Lung (tissue), 12 donors: ENCODE measurements around the gene LGALS4. TPM values are rescaled to one million over a fixed set of nuclear protein-coding genes. Genes with fewer than 3 reads are reported as not detected.
"Not testable (repeated sequence)": the region's sequence is repeated elsewhere in the genome, so short reads cannot be mapped to it uniquely, and the experiment has no call there.

Experiments
- ATAC-seq: fragments of 200-7000 bp; cut with Tn5 transposase; one replicate; pipeline ENCODE4 v1.9.1; 2020; ENCODE audit warnings: moderate number of reproducible peaks; ENCODE audit not compliant: insufficient read depth, low FRiP score
- DNase-seq, 3 donors: peaks; one replicate each; pipeline ENCODE4 v3.0.0-alpha.2; 2013 to 2017
- H3K27ac ChIP-seq, 2 donors: one replicate each; pipeline ENCODE4 v1.5.1; 2013; ENCODE audit warnings: mild to moderate bottlenecking in 2 of 2, moderate library complexity in 2 of 2, control low read depth in 1 of 2, inconsistent platforms in 1 of 2, low read depth in 1 of 2, low read length in 1 of 2
- H3K27me3 ChIP-seq, 3 donors: one replicate each; pipeline ENCODE4 v1.5.1; 2013; ENCODE audit warnings: low read length in 2 of 3; ENCODE audit not compliant: control insufficient read depth in 3 of 3, insufficient read depth in 3 of 3
- H3K36me3 ChIP-seq, 4 donors: one replicate each; pipeline ENCODE4 v1.5.1; 2013; ENCODE audit warnings: low read length in 4 of 4, mild to moderate bottlenecking in 1 of 4, moderate library complexity in 1 of 4; ENCODE audit not compliant: control insufficient read depth in 4 of 4, insufficient read depth in 4 of 4
- H3K4me1 ChIP-seq, 5 donors: one replicate each; pipeline ENCODE4 v1.5.1; 2013; ENCODE audit warnings: low read length in 5 of 5, mild to moderate bottlenecking in 2 of 5, moderate library complexity in 1 of 5; ENCODE audit not compliant: control insufficient read depth in 5 of 5, insufficient read depth in 5 of 5
- H3K4me3 ChIP-seq: one replicate; pipeline ENCODE4 v1.5.1; 2013; ENCODE audit warnings: mild to moderate bottlenecking, control low read depth, moderate library complexity
- H3K9ac ChIP-seq, 2 donors: one replicate each; pipeline ENCODE4 v1.5.1; 2013; ENCODE audit warnings: low read length in 2 of 2, control low read depth in 1 of 2; ENCODE audit not compliant: insufficient read depth in 1 of 2
- H3K9me3 ChIP-seq, 4 donors: one replicate each; pipeline ENCODE4 v1.5.1; 2013; ENCODE audit warnings: low read length in 3 of 4, mild to moderate bottlenecking in 1 of 4, moderate library complexity in 1 of 4; ENCODE audit not compliant: control insufficient read depth in 4 of 4, insufficient read depth in 3 of 4
- WGBS, 2 donors: extraction: QIAGEN DNeasy Blood & Tissue Kit; methylation state at CpG; one replicate each; pipeline ENCODE4 v1.1.7; 2013; 5-methylcytosine and 5-hydroxymethylcytosine counted together
- polyA plus RNA-seq, 2 donors: library from polyadenylated mRNA; stranded (reverse); fragments of 200-250 nt; gene quantifications; one replicate each; pipeline ENCODE4 v1.2.1, GENCODE V29; 2013
- total RNA-seq, 2 donors: library from RNA; depleted of rRNA in 1 of 2; stranded (reverse); fragments of >200 nt in 1 of 2; gene quantifications; one replicate each; pipeline ENCODE4 v1.2.1, GENCODE V29; 2014 to 2021
- TF ChIP-seq, protein P1 (sequence below): IDR thresholded peaks from 2 replicates; pipeline ENCODE4 v1.5.1; 2012; ENCODE audit warnings: mild to moderate bottlenecking; ENCODE audit errors: control extremely low read depth, extremely low read depth
- donor health status: control.
- donor health status: control.
- donor health status: Bipolar disorder and iron deficiency.
- donor health status: healthy.
- donor health status: DM: yes; HTN: yes; CAD: no.

The LGALS4 gene
- total and polyA plus RNA-seq, 4 donors, result 0.39 to 4.1 (median 2.6) TPM

DNA sequence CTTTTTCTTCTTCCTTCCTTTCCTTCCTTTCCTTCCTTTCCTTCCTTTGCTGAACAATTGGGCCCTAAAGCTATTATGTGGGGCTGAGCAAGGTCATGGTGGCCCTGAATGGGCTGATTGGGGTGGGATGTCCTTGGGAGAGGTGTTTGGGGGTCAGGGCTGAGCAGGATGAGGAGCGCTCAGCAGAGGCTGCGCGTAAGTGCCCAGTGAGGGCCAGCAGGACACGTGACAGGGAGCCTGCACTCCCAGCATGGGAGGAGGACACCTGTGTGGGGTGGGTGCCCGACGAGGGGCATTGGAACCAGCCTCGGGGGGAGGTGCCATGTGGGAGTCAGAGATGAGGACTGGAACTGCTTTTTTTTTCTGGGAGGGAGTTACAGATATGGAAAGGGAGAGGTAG, 34.0 kb downstream of the LGALS4 start:
- WGBS, 2 donors, result 61 to 71% methylated on average over 7 of the region's 7 CpGs
- no peak overlapping the region for H3K27ac ChIP-seq
- no peak overlapping the region for H3K4me3 ChIP-seq
- no peak for ATAC-seq
- no peaks in the 10 kb centered on the region for H3K36me3 ChIP-seq
- DNase-seq, result no peak
- H3K4me1 ChIP-seq, result no peaks in the 10 kb centered on the region
- H3K9me3 ChIP-seq, result no peaks in the 10 kb centered on the region
- TF ChIP-seq, protein P1, sequence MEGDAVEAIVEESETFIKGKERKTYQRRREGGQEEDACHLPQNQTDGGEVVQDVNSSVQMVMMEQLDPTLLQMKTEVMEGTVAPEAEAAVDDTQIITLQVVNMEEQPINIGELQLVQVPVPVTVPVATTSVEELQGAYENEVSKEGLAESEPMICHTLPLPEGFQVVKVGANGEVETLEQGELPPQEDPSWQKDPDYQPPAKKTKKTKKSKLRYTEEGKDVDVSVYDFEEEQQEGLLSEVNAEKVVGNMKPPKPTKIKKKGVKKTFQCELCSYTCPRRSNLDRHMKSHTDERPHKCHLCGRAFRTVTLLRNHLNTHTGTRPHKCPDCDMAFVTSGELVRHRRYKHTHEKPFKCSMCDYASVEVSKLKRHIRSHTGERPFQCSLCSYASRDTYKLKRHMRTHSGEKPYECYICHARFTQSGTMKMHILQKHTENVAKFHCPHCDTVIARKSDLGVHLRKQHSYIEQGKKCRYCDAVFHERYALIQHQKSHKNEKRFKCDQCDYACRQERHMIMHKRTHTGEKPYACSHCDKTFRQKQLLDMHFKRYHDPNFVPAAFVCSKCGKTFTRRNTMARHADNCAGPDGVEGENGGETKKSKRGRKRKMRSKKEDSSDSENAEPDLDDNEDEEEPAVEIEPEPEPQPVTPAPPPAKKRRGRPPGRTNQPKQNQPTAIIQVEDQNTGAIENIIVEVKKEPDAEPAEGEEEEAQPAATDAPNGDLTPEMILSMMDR, result no peak
- no peak overlapping the region for H3K9ac ChIP-seq
- peaks cover 0 to 4% (median 0%) of the 10 kb centered on the region in 3 donors for H3K27me3 ChIP-seq

DNA sequence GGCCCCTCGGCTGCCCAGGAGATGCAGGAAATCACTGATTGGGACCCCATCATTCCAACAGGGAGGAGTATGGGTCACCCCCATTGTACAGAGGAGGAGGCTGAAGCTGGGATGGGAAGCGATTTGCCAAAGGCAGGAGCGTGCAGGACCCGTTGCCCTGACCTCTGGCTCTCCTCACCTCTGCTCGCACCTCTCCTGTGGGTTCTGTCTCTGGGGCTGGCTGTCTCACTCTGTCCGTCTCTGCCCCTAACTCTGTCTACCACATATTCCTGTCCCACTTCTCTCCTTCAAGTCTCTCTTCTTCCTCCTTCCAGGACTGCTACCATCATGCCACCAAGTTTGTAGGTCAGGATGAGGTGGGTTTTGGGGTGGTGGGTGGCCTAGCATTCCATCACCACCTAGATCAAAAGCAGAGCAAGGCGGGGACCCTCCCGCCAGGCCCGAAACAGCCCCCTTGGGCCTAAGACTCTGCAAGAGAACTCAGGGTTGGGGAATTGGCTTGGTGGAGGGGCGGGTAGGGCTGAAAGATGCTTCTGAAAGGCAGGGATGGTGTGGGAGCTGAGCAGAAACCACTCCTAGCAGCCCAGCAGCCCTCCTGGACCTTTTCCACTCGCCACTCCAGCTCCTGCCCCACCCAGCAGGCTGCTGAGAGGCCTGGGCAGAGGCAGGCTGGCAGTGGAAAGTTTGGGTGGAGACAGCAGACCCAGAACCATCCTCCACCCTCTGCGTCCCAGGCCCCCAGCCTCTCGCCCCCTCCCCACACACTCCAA, 38.4 kb downstream of the LGALS4 start:
- peaks cover 0 to 2% (median 0%) of the 10 kb centered on the region in 5 donors for H3K4me1 ChIP-seq
- ATAC-seq (no peak), DNase-seq (no peak)
- no peaks in the 10 kb centered on the region for H3K9me3 ChIP-seq
- H3K4me3 ChIP-seq, result no peak overlapping the region
- 79 to 83% methylated on average over 13 of the region's 13 CpGs for WGBS, 2 donors
- no peaks in the 10 kb centered on the region for H3K27me3 ChIP-seq
- no peak overlapping the region for H3K27ac ChIP-seq
- no peaks in the 10 kb centered on the region for H3K36me3 ChIP-seq
- TF ChIP-seq, protein P1, result no peak
- H3K9ac ChIP-seq, result no peak overlapping the region

DNA sequence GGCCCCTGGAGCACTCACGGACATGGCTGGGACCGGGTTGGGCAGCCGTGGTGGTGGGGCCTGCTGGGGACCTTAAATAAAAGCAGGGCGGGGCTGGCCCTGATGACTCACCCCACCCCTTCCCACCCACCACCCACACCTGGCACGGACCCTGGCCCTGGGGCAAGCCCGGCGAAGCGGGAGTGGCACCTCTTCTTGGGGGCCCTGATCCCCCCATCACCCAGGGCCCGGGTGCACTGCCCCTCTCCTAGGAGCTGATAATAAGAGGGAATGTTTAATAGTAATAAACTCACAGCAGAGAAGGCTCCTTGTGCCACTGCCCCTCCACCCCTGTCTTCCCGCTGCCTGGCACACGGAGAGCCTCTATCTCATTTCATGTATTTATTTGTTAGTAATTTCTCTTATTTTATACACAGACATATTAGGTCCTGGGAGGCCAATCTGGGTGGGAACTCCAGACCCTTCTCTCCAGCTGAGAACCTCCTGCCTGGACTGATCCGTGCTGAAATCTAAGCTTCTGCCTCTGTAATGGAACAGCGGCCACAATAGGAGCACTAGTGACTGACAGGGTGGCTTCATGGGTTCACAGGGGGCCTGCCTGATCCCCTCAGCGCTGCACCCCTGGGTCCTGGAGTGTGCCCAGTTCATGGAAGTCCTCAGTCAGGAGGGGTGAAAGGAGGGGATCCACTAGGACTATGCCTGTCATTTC, 39.1 kb downstream of the LGALS4 start, which contains the start of gene LGALS7:
TSS of gene LGALS7 (minus strand) at position 49 of the 709 bp plus-strand sequence. CDS start at position 24, 25 bp downstream.
- peaks cover 0 to 2% (median 0%) of the 10 kb centered on the region in 5 donors for H3K4me1 ChIP-seq

DNA sequence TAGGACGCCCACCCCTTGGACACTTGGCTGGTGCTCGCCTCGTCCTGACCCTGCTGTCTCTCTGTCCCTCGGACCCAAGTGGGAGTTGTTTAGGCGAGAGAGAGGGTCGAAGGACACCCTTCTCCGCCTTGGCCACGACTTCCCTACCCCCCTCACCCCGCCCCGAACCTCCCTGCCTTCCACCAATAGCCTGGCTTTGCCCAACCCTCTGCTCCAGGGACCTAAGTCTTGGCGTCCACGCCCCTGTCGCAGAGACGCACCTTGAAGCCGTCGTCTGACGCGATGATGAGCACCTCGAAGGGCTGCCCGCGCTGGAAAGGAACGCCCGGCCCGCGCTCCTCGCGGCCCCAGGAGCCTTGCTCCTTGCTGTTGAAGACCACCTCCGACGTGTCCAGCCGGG, 41.2 kb downstream of the LGALS4 start:
- H3K4me1 ChIP-seq, H3K4me3 ChIP-seq, H3K9ac ChIP-seq, H3K9me3 ChIP-seq, H3K36me3 ChIP-seq, H3K27me3 ChIP-seq, DNase-seq, ATAC-seq, H3K27ac ChIP-seq: not testable (repeated sequence)
- WGBS, 2 donors, result 71 to 82% methylated on average over 3 to 7 of the region's 30 CpGs

More for the DNA sequence above, 39.1 kb downstream of the LGALS4 start, which contains the start of gene LGALS7:
- WGBS, 2 donors, result 84 to 85% methylated on average over 9 to 10 of the region's 14 CpGs
- Histone ChIP-seq H3K9ac (no peak within 1 kb of the TSS), H3K36me3 (no peaks in the 10 kb centered on the region), H3K27ac (no peak within 1 kb of the TSS), H3K4me3 (no peak within 1 kb of the TSS), H3K27me3 (no peaks in the 10 kb centered on the region), H3K9me3 (no peaks in the 10 kb centered on the region)
- no peak for DNase-seq
- TF ChIP-seq, protein P1, result no peak
- no peak for ATAC-seq

DNA sequence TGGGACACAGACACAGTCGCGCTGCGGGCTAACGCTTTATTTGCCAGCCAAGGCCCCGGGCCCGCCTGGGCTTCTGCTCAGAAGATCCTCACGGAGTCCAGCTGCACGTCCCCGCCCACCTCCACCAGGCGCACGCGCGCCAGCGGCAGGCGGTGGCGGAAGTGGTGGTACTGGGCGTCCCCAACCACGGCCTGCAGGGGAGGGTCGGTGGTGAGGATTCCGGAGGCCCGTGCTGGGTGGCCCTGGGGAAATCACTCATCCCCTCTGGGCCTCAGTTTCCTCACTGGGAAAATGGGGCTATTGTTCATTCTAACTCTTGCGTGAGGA, 41.8 kb downstream of the LGALS4 start:
- not testable (repeated sequence) for H3K9me3 ChIP-seq, H3K27ac ChIP-seq, H3K4me1 ChIP-seq, DNase-seq, H3K36me3 ChIP-seq, H3K4me3 ChIP-seq, H3K9ac ChIP-seq, H3K27me3 ChIP-seq
- peak; percentile 80 for ATAC-seq
- 17 to 34% methylated on average over 1 of the region's 22 CpGs for WGBS, 2 donors
